ENCODE data around the gene PRIMA1.
A peak's percentile ranks its signal among the peaks of the same experiment; 100 is the strongest.

The PRIMA1 gene

DNA sequence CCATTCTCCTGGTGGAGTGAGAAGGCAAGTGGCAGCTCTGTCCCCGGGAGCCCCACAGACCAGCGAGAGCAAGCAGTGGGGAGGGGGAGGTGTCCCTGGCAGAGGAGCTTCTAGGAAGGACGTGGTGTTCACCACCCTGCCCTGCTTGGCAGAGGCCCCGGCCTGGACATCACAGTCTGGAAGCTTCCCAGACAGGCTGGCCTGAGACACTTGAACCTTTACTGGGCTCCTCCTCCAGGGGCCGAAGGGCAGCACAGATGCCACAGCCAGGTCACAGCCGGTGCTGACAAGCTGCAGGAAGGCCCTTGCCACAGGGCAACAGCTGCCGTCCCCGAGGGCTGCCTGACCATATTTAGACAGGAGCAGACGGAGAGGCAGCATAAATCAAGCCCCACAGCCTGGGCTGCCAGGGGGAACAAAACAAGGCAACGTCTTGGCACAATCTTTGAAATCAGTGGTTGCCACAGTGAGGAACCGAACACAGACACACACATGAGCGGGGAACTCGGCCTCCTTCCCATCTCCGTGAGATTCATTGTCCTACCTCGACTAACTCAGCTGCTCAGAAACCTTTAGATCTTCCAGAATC lies 28.5 kb downstream of the PRIMA1 start:
- H3K27me3 ChIP-seq (replicated peaks in 2 of 5; ENCODE audit: control insufficient read depth in 4 of 5, insufficient read depth in 5 of 5, low read length in 4 of 5) = peaks cover 0 to 6% (median 0%) of the 10 kb centered on the region in 5 experiments
- CTCF ChIA-PET = interaction anchor here (1.7 kb wide), 1 partner anchor 18 kb away, joined by 3 read pairs; no protein-coding TSS in a partner anchor
- POLR2A ChIA-PET = no interaction called here
- 1% methylated on average over 15 of the region's 15 CpGs for WGBS (ENCODE audit: insufficient coverage)
- DNase-seq = peak; percentile 51 to 95 (median 92)
- peaks cover 0 to 15% (median 7%) of the 10 kb centered on the region in 4 experiments for H3K4me1 ChIP-seq (ENCODE audit: control extremely low read depth in 1 of 4, control insufficient read depth in 4 of 4, insufficient read depth in 4 of 4, low read length in 3 of 4)
- no peaks in the 10 kb centered on the region for H3K36me3 ChIP-seq (ENCODE audit: control insufficient read depth in 4 of 4, insufficient read depth in 4 of 4, low read length in 3 of 4)
- peak overlapping the region in 2 of 7 experiments; percentile 24 to 29 for H3K4me3 ChIP-seq (ENCODE audit: control insufficient read depth in 1 of 7, extremely low read depth in 1 of 7, insufficient read depth in 4 of 7, low read depth in 2 of 7, low read length in 6 of 7)
- no peaks in the 10 kb centered on the region for H3K9me3 ChIP-seq (ENCODE audit: control extremely low read depth in 1 of 5, control insufficient read depth in 4 of 5, insufficient read depth in 2 of 5, low read depth in 1 of 5, low read length in 4 of 5)
- H3K27ac ChIP-seq (ENCODE audit: insufficient read depth in 1 of 2, low read depth in 1 of 2, low read length in 2 of 2, poor library complexity in 1 of 2, severe bottlenecking in 2 of 2) = peak overlapping the region in 1 of 2 experiments; percentile 26

DNA sequence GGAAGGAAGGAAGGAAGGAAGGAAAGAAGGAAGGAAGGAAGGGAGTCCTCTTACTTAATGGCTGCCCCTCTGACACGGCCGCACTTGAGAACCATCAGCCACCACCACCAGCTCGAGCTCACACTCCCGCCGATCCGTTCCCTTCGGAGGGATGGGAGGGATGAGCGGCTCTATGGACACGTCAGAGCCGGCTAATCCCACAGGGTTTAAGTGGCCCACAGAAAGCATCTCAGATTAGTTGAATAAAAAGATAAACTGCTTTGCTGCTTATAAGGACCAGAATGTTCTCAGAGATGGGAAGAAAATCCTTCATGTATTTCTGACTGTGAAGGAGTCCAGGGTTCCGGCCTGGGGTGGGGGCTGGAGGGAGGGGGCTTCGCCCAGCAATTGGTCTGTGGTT lies 31.1 kb downstream of the PRIMA1 start:
- ChIA-PET CTCF (no interaction called here), POLR2A (no interaction called here)
- H3K9me3 ChIP-seq (ENCODE audit: control extremely low read depth in 1 of 5, control insufficient read depth in 4 of 5, insufficient read depth in 2 of 5, low read depth in 1 of 5, low read length in 4 of 5) = no peaks in the 10 kb centered on the region
- H3K4me1 ChIP-seq (ENCODE audit: control extremely low read depth in 1 of 4, control insufficient read depth in 4 of 4, insufficient read depth in 4 of 4, low read length in 3 of 4) = peaks cover 0 to 15% (median 7%) of the 10 kb centered on the region in 4 experiments
- 86% methylated on average over 11 of the region's 12 CpGs for WGBS (ENCODE audit: insufficient coverage)
- H3K4me3 ChIP-seq (ENCODE audit: control insufficient read depth in 1 of 7, extremely low read depth in 1 of 7, insufficient read depth in 4 of 7, low read depth in 2 of 7, low read length in 6 of 7) = no peak overlapping the region
- H3K36me3 ChIP-seq (ENCODE audit: control insufficient read depth in 4 of 4, insufficient read depth in 4 of 4, low read length in 3 of 4) = no peaks in the 10 kb centered on the region
- no peak overlapping the region for H3K27ac ChIP-seq (ENCODE audit: insufficient read depth in 1 of 2, low read depth in 1 of 2, low read length in 2 of 2, poor library complexity in 1 of 2, severe bottlenecking in 2 of 2)
- no peak for DNase-seq
- peaks cover 0 to 6% (median 0%) of the 10 kb centered on the region in 5 experiments for H3K27me3 ChIP-seq (replicated peaks in 2 of 5; ENCODE audit: control insufficient read depth in 4 of 5, insufficient read depth in 5 of 5, low read length in 4 of 5)

DNA sequence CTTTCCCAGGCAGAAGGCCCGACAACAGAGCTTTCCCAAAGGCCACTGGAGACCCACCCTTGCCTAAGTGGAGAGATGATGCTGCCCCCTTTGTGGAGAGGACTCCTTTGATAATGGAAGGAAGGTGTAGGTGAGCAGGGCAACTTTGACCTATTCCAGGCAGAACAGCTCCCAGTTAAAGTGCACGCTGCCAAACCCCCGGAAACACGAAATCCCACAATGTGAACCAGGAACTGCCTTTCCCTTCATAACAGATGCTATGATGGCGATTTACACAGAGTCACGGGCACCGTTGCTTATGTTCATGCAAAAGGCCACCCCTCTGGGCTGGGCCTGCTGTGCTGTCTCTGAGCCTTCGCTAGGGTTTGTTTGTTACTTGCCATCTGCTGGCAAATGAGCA lies 34.6 kb downstream of the PRIMA1 start:
- CTCF ChIA-PET = no interaction called here
- no peaks in the 10 kb centered on the region for H3K36me3 ChIP-seq (ENCODE audit: control insufficient read depth in 4 of 4, insufficient read depth in 4 of 4, low read length in 3 of 4)
- H3K27me3 ChIP-seq (replicated peaks in 2 of 5; ENCODE audit: control insufficient read depth in 4 of 5, insufficient read depth in 5 of 5, low read length in 4 of 5) = peaks cover 0 to 2% (median 0%) of the 10 kb centered on the region in 5 experiments
- 98% methylated on average over 7 of the region's 8 CpGs for WGBS (ENCODE audit: insufficient coverage)
- no peak for DNase-seq
- no peaks in the 10 kb centered on the region for H3K9me3 ChIP-seq (ENCODE audit: control extremely low read depth in 1 of 5, control insufficient read depth in 4 of 5, insufficient read depth in 2 of 5, low read depth in 1 of 5, low read length in 4 of 5)
- POLR2A ChIA-PET = no interaction called here
- no peak overlapping the region for H3K4me3 ChIP-seq (ENCODE audit: control insufficient read depth in 1 of 7, extremely low read depth in 1 of 7, insufficient read depth in 4 of 7, low read depth in 2 of 7, low read length in 6 of 7)
- no peak overlapping the region for H3K27ac ChIP-seq (ENCODE audit: insufficient read depth in 1 of 2, low read depth in 1 of 2, low read length in 2 of 2, poor library complexity in 1 of 2, severe bottlenecking in 2 of 2)
- H3K4me1 ChIP-seq (ENCODE audit: control extremely low read depth in 1 of 4, control insufficient read depth in 4 of 4, insufficient read depth in 4 of 4, low read length in 3 of 4) = no peaks in the 10 kb centered on the region

DNA sequence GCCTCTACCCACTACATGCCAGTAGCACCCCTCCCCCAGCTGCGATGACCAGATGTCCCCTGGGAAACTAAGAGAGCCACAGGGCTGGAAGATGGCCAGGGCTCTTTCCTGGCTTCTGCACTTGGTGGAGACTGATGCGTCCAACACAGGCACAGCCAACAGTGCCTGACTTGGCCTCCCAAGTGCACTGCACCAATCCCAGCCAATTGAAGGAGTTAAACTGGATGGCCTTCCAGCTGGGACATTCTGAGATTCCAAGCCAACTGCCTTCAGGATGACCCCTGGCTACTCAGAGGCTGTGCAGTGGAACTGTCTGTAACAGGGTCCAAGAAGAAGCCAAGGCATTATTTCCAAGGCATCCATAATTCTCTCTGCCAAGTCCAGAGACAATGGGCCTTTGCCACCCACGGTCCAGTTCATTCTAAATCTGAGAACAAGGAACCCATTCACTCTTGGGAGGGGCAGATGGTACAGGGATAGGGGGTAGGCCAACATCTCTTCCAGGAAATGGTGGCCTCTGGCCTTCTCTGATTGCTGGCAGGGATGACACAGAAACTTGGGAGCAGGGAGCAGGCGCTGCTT lies 35.2 kb downstream of the PRIMA1 start:
- Histone ChIP-seq H3K4me1 (ENCODE audit: control extremely low read depth in 1 of 4, control insufficient read depth in 4 of 4, insufficient read depth in 4 of 4, low read length in 3 of 4) (no peaks in the 10 kb centered on the region), H3K27ac (ENCODE audit: insufficient read depth in 1 of 2, low read depth in 1 of 2, low read length in 2 of 2, poor library complexity in 1 of 2, severe bottlenecking in 2 of 2) (no peak overlapping the region), H3K36me3 (ENCODE audit: control insufficient read depth in 4 of 4, insufficient read depth in 4 of 4, low read length in 3 of 4) (no peaks in the 10 kb centered on the region), H3K27me3 (replicated peaks in 2 of 5; ENCODE audit: control insufficient read depth in 4 of 5, insufficient read depth in 5 of 5, low read length in 4 of 5) (peaks cover 0 to 5% (median 0%) of the 10 kb centered on the region in 5 experiments), H3K4me3 (ENCODE audit: control insufficient read depth in 1 of 7, extremely low read depth in 1 of 7, insufficient read depth in 4 of 7, low read depth in 2 of 7, low read length in 6 of 7) (no peak overlapping the region), H3K9me3 (ENCODE audit: control extremely low read depth in 1 of 5, control insufficient read depth in 4 of 5, insufficient read depth in 2 of 5, low read depth in 1 of 5, low read length in 4 of 5) (no peaks in the 10 kb centered on the region)
- POLR2A ChIA-PET = no interaction called here
- WGBS (ENCODE audit: insufficient coverage) = 70% methylated on average over 4 of the region's 4 CpGs
- CTCF ChIA-PET = no interaction called here
- no peak for DNase-seq

DNA sequence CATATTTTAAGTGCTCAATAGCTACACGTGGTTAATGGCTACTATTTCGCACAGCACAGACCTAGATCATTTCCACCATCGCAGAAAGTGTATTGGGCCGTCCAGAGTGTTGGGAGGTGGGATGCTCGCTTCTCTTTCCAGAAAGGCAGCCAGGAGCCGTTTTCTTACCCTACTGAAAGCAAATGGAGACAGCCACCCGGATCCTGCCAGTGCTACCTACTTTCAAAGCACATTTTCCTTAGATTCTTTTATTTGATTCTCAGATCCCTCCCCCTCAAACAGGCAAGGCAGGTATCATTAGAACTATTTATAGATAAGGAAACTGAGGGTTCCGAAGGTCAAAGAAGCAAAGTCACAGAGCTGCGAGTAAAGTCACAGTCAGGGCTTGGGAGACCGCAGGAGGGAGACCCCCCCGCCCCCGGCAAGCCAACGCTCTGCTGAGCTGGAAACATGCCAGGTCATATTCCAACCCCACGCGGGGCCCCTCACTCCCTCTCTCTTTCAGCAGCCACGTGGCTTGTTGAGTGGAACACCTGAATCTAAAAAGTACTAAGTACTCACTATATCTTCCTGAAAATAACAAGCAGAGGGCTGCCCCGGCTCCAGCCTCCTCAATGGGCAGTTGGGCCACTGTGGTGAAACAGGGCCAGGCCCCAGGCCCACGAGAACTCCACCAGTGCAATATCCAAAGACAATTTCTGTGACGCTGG lies 36.2 kb downstream of the PRIMA1 start:
- Histone ChIP-seq H3K4me1 (ENCODE audit: control extremely low read depth in 1 of 4, control insufficient read depth in 4 of 4, insufficient read depth in 4 of 4, low read length in 3 of 4) (no peaks in the 10 kb centered on the region), H3K27ac (ENCODE audit: insufficient read depth in 1 of 2, low read depth in 1 of 2, low read length in 2 of 2, poor library complexity in 1 of 2, severe bottlenecking in 2 of 2) (no peak overlapping the region), H3K9me3 (ENCODE audit: control extremely low read depth in 1 of 5, control insufficient read depth in 4 of 5, insufficient read depth in 2 of 5, low read depth in 1 of 5, low read length in 4 of 5) (no peaks in the 10 kb centered on the region), H3K36me3 (ENCODE audit: control insufficient read depth in 4 of 4, insufficient read depth in 4 of 4, low read length in 3 of 4) (no peaks in the 10 kb centered on the region), H3K4me3 (ENCODE audit: control insufficient read depth in 1 of 7, extremely low read depth in 1 of 7, insufficient read depth in 4 of 7, low read depth in 2 of 7, low read length in 6 of 7) (no peak overlapping the region), H3K27me3 (replicated peaks in 2 of 5; ENCODE audit: control insufficient read depth in 4 of 5, insufficient read depth in 5 of 5, low read length in 4 of 5) (peaks cover 0 to 5% (median 0%) of the 10 kb centered on the region in 5 experiments)
- CTCF ChIA-PET = no interaction called here
- POLR2A ChIA-PET = no interaction called here
- no peak for DNase-seq
- WGBS (ENCODE audit: insufficient coverage) = 88% methylated on average over 16 of the region's 19 CpGs

DNA sequence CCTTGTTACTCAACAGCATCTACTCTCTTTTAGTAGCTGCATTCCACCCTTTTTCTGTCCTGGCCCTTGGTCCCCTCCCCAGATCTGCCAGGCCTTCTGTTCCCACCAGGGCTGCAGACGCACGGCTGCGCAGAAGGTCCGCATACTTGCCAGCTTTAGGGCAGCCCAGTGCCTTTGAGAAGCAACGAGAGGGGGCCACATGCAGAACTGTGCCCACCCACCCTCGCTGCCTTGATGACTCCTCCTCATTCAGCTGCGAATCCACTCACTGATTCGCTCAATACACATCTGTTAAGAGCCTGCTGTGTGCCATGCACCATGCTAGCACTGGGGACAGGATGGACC lies 39.2 kb downstream of the PRIMA1 start:
- H3K27me3 ChIP-seq (replicated peaks in 2 of 5; ENCODE audit: control insufficient read depth in 4 of 5, insufficient read depth in 5 of 5, low read length in 4 of 5) = peaks cover 0 to 5% (median 0%) of the 10 kb centered on the region in 5 experiments
- WGBS (ENCODE audit: insufficient coverage) = 100% methylated on average over 8 of the region's 8 CpGs
- H3K36me3 ChIP-seq (ENCODE audit: control insufficient read depth in 4 of 4, insufficient read depth in 4 of 4, low read length in 3 of 4) = no peaks in the 10 kb centered on the region
- no peak overlapping the region for H3K27ac ChIP-seq (ENCODE audit: insufficient read depth in 1 of 2, low read depth in 1 of 2, low read length in 2 of 2, poor library complexity in 1 of 2, severe bottlenecking in 2 of 2)
- H3K4me3 ChIP-seq (ENCODE audit: control insufficient read depth in 1 of 7, extremely low read depth in 1 of 7, insufficient read depth in 4 of 7, low read depth in 2 of 7, low read length in 6 of 7) = no peak overlapping the region
- H3K9me3 ChIP-seq (ENCODE audit: control extremely low read depth in 1 of 5, control insufficient read depth in 4 of 5, insufficient read depth in 2 of 5, low read depth in 1 of 5, low read length in 4 of 5) = no peaks in the 10 kb centered on the region
- ChIA-PET CTCF (interaction anchor here (1.3 kb wide), 1 partner anchor 9 kb away, joined by 3 read pairs; no protein-coding TSS in a partner anchor), POLR2A (interaction anchor here (0.6 kb wide), 1 partner anchor 34 kb away, joined by 3 read pairs; no protein-coding TSS in a partner anchor)
- peaks cover 0 to 9% (median 3%) of the 10 kb centered on the region in 4 experiments for H3K4me1 ChIP-seq (ENCODE audit: control extremely low read depth in 1 of 4, control insufficient read depth in 4 of 4, insufficient read depth in 4 of 4, low read length in 3 of 4)
- DNase-seq = no peak

All from common myeloid progenitor, CD34-positive (primary cell).